ENCODE results near the gene RPUSD1.

- TF ChIP-seq POLR2A (IDR thresholded peaks at IDR 0.05; ENCODE audit: extremely low read depth, insufficient read length) (no peak), CTCF (IDR thresholded peaks at IDR 0.05; ENCODE audit: low read depth, low read length) (no peak), MYC (IDR thresholded peaks at IDR 0.05; ENCODE audit: low read depth, low read length) (no peak), MAX (IDR thresholded peaks at IDR 0.05; ENCODE audit: low read depth, low read length) (no peak)
These were observed 32.6 kb upstream of the RPUSD1 start for GRCh38 chr16:820748-821147.
